ENCODE data around the gene ARMC3. TPM values are rescaled to one million over a fixed set of nuclear protein-coding genes. Genes with fewer than 3 reads are reported as not detected.
A peak's percentile ranks its signal among the peaks of the same experiment; 100 is the strongest.

The ARMC3 gene
- total and polyA plus RNA-seq, 9 of the 15 experiments (the other 6 are each of a cell fraction or from before 2014, with no cell fraction given): 0.33 to 1.1 (median 0.62) TPM

DNA sequence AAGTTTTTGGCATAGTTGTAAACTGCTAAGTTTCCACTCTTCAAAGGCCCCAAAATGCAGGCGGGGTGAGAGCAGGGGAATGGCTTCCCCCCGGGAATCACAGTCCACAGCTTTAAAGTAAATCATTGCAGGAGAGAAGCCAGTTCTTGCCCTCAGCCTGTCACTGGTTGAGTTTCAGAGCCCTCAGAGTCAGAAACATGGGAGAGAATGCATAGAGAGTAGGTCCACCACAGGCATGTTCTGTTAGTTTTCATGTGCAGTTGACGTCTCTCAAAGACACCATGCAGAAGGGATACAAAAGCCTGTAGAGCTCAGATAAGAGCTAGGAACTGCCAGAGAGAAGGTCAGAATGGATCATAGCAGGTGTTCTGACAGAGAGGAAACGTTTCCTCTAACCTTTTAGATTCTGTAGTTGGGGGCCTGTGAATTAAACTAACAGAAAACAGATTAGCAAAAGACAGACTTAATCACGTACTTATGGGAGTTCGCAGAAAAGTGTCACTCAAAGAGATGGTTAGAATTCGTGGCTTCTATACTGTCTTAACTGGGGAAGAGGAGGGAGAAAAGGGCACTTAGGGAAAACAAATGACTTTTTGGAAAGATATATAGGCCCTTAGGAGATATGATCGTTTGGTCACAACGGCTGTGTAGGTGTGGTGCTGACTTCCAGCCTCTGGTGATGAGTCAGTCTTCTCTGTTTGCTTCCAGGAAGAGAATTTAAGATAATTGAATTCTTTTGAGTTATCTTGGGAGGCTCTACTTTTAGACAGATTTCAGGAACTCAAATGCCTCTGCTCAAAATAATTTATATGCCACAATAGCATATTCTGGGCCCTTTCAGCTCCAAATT, 119.6 kb downstream of the ARMC3 start:
- Histone ChIP-seq H3K27me3 (ENCODE audit: control insufficient read depth in 2 of 2, insufficient read depth in 2 of 2, low read length in 2 of 2) (no peaks in the 10 kb centered on the region), H3K9ac (ENCODE audit: insufficient read depth in 1 of 2, low read depth in 2 of 2, low read length in 2 of 2) (peak overlapping the region; percentile 58 to 69; a peak in 3 of 4 replicates), H3K79me2 (ENCODE audit: control insufficient read depth, insufficient read depth, low read length) (no peaks in the 10 kb centered on the region), H3K27ac (ENCODE audit: extremely low read depth, low read depth, low read length) (peak overlapping the region; percentile 90), H3K9me1 (ENCODE audit: control insufficient read depth, insufficient read depth, low read length) (no peaks in the 10 kb centered on the region), H3K4me1 (replicated peaks in 1 of 2; ENCODE audit: control insufficient read depth in 2 of 2, insufficient read depth in 2 of 2, low read length in 2 of 2) (peaks cover 20 to 48% of the 10 kb centered on the region in 2 experiments), H3K36me3 (ENCODE audit: control insufficient read depth, insufficient read depth, low read length) (no peaks in the 10 kb centered on the region), H4K20me1 (replicated peaks; ENCODE audit: control insufficient read depth, insufficient read depth, low read length) (no peaks in the 10 kb centered on the region), H3K4me2 (ENCODE audit: insufficient read depth, low read length) (peak overlapping the region; percentile 50), H3K4me3 (no peak overlapping the region; the same call in 1 of the 2 replicates), H3K9me3 (replicated peaks; ENCODE audit: control insufficient read depth, insufficient read depth, low read depth, low read length) (no peaks in the 10 kb centered on the region), H2AFZ (ENCODE audit: low read depth, low read length) (peak overlapping the region; percentile 75)
- intact Hi-C loops (cut with micrococcal nuclease) (no loop called here), in situ Hi-C loops (cut with MboI) (no loop called here)
- ATAC-seq: peak; percentile 88
- ChIA-PET CTCF (ENCODE audit: low intra/inter-chr PET ratio) (no interaction called here), POLR2A (interaction anchor here (0.6 to 2.8 kb wide), 5 partner anchors 8 to 533 kb away, joined by 3 to 14 read pairs (median 3); no protein-coding TSS in a partner anchor)
- 2% methylated on average over 9 of the region's 9 CpGs for WGBS (ENCODE audit: insufficient coverage, low coverage, missing lambda C conversion rate)
- TSS peak; percentile 86 for BruUV-seq (replicated peaks)
- peak; percentile 87 for FAIRE-seq
- DNase-seq (ENCODE audit: extremely low read depth in 1 of 4, low spot score in 3 of 4): peak; percentile 69 to 89 (median 76)
- no peak for TF ChIP-seq SMARCB1 (IDR thresholded peaks at IDR 0.05; ENCODE audit: insufficient read length, low read depth)
- TF ChIP-seq TAF7 (tag; IDR thresholded peaks at IDR 0.05): no peak
- no peak for TF ChIP-seq HNRNPK (IDR thresholded peaks at IDR 0.05; ENCODE audit: low read depth, low read length, poor library complexity, severe bottlenecking)
- TF ChIP-seq ZNF232 (CRISPR knock-in tag; IDR thresholded peaks at IDR 0.05): no peak
- no peak for TF ChIP-seq RHOXF2B (CRISPR knock-in tag; conservative IDR thresholded peaks at IDR 0.05)
- TF ChIP-seq, protein P1, sequence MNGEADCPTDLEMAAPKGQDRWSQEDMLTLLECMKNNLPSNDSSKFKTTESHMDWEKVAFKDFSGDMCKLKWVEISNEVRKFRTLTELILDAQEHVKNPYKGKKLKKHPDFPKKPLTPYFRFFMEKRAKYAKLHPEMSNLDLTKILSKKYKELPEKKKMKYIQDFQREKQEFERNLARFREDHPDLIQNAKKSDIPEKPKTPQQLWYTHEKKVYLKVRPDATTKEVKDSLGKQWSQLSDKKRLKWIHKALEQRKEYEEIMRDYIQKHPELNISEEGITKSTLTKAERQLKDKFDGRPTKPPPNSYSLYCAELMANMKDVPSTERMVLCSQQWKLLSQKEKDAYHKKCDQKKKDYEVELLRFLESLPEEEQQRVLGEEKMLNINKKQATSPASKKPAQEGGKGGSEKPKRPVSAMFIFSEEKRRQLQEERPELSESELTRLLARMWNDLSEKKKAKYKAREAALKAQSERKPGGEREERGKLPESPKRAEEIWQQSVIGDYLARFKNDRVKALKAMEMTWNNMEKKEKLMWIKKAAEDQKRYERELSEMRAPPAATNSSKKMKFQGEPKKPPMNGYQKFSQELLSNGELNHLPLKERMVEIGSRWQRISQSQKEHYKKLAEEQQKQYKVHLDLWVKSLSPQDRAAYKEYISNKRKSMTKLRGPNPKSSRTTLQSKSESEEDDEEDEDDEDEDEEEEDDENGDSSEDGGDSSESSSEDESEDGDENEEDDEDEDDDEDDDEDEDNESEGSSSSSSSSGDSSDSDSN (IDR thresholded peaks at IDR 0.05; ENCODE audit: borderline replicate concordance in 1 of 2, low read depth in 2 of 2, low read length in 2 of 2): no peak
- no peak for TF ChIP-seq IRF2 (CRISPR knock-in tag; IDR thresholded peaks at IDR 0.05)
- TF ChIP-seq SMARCA5 (IDR thresholded peaks at IDR 0.05): no peak
- no peak for TF ChIP-seq STAT5B (CRISPR knock-in tag; IDR thresholded peaks at IDR 0.05)
- TF ChIP-seq ZNF764 (CRISPR knock-in tag; IDR thresholded peaks at IDR 0.05; ENCODE audit: low read depth): no peak
- no peak for TF ChIP-seq SAFB (IDR thresholded peaks at IDR 0.05; ENCODE audit: borderline replicate concordance, low read depth, low read length)
- no peak for TF ChIP-seq ELK1 (CRISPR knock-in tag; IDR thresholded peaks at IDR 0.05)

Measured in K562 (cell line).